Fibroblast of villous mesenchyme (primary cell): ENCODE data around the gene PATJ. TPM values are rescaled to one million over a fixed set of nuclear protein-coding genes. Genes with fewer than 3 reads are reported as not detected.

Experiments used
- DNase-seq: peaks from one replicate; pipeline ENCODE4 v3.0.0-alpha.2; 2010; ENCODE audit warnings: low read depth
- H3K4me3 ChIP-seq: 2 replicates; pipeline ENCODE4 v1.5.1; 2011; ENCODE audit warnings: low read depth, mild to moderate bottlenecking, low read length
- CTCF ChIP-seq: IDR thresholded peaks from 2 replicates; pipeline ENCODE4 v1.5.1; 2012; ENCODE audit warnings: low read depth, mild to moderate bottlenecking, low read length; ENCODE audit not compliant: insufficient read depth
- total RNA-seq: library from RNA; depleted of rRNA; stranded (reverse); fragments of >200 nt; gene quantifications from 2 replicates; pipeline ENCODE4 v1.2.3, GENCODE V29; 2012

PATJ gene
- total RNA-seq, 1 donor, result 9.5 TPM

DNA sequence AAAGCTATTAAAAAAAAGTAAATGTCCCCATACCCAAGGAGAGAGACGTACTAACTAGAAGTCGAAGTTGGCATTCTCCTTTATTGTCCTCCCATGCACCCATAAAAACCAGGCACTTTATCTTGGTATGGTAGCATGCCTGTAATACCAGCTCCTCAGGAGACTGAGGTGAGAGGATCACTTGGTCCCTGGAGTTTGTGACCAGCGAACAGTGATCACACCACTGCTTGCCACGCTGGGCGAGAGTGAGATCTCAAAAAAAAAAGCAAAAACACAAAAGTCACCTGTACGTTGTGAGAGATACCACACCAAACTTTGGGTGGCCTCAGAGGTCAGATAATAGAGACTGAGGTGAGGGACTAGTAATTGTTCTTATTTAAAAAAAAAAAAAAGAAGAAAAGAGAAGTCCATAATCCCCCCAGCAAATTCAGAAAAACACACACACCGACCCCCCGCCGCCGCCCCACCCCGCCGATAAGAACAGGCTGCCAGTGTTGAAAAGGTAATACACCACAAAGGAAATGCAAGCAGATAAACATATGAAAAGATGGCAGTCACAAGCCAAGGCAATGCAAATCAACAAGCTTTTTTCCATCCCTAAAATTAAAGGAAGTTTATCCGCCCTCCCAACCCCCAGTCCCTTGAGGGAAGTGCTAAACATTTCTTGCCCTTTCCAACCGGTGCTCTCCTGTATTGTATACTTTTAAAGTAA lies 455.9 kb downstream of the PATJ start:
- no peak for DNase-seq
- no peak for TF ChIP-seq CTCF
- no peak overlapping the region for H3K4me3 ChIP-seq

GRCh38 chr1:62198781-62199125 lies 456.5 kb downstream of the PATJ start:
- no peak for TF ChIP-seq CTCF
- no peak for DNase-seq
- no peak overlapping the region for H3K4me3 ChIP-seq

DNA sequence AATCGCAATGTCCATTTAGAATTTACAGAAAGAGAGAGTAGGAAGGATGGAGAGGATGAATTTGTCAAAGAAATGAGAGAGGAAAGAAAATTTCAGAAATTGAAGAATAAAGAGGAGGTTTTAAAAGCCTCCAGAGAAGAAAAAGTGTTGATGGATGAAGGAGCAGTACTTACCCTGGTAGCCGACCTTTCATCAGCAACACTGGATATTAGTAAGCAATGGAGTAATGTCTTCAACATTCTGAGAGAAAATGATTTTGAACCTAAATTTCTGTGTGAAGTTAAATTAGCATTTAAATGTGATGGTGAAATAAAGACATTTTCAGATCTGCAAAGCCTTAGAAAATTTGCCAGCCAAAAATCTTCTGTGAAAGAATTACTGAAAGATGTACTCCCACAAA lies 464.9 kb downstream of the PATJ start:
- H3K4me3 ChIP-seq, result no peak overlapping the region
- no peak for DNase-seq
- no peak for TF ChIP-seq CTCF

GRCh38 chr1:62208087-62208486 lies 465.8 kb downstream of the PATJ start:
- TF ChIP-seq CTCF, result no peak
- H3K4me3 ChIP-seq, result no peak overlapping the region
- no peak for DNase-seq

GRCh38 chr1:62208970-62209369 lies 466.7 kb downstream of the PATJ start:
- no peak for TF ChIP-seq CTCF
- no peak overlapping the region for H3K4me3 ChIP-seq
- DNase-seq, result no peak

DNA sequence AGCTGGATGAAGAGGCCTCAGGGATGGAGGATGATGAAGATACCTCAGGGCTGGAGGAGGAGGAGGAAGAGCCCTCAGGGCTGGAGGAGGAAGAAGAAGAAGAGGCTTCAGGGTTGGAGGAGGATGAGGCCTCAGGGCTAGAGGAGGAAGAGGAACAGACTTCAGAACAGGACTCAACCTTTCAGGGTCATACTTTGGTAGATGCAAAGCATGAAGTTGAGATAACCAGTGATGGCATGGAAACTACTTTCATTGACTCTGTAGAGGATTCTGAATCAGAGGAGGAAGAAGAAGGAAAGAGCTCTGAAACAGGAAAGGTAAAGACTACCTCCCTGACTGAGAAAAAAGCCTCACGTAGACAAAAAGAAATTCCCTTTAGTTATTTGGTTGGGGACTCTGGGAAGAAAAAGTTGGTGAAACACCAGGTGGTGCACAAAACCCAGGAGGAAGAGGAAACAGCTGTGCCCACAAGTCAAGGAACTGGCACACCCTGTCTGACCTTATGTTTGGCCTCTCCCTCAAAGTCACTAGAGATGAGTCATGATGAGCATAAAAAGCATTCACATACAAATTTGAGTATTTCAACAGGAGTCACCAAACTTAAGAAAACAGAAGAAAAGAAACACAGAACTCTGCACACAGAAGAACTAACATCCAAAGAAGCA lies 467.8 kb downstream of the PATJ start:
- no peak overlapping the region for H3K4me3 ChIP-seq
- no peak for TF ChIP-seq CTCF
- DNase-seq, result no peak
